Gastrocnemius medialis (tissue), 4 donors: ENCODE results near the gene MTTP. TPM values are rescaled to one million over a fixed set of nuclear protein-coding genes. Genes with fewer than 3 reads are reported as not detected.

Source experiments
- ATAC-seq, 2 donors: fragments of 150-250 bp; one replicate each; pipeline ENCODE4 v1.9.1; 2016
- DNase-seq, 2 donors: peaks; one replicate each; pipeline ENCODE4 v3.0.0-alpha.2; 2019
- H3K27ac ChIP-seq, 4 donors: fragments of 200-600 bp; sonication (generic); 1 replicate in 1 of 4; 2 replicates in 3 of 4; pipeline ENCODE4 v1.5.1; 2016 to 2018; ENCODE audit warnings: mild to moderate bottlenecking in 2 of 4, moderate library complexity in 1 of 4
- H3K27me3 ChIP-seq, 3 donors: fragments of 200-600 bp; sonication (generic) in 2 of 3; 1 replicate in 1 of 3; 2 replicates in 2 of 3; pipeline versions ENCODE4 v1.5.1 to v1.6.0; 2016 to 2019; ENCODE audit warnings: mild to moderate bottlenecking in 1 of 3, moderate library complexity in 1 of 3
- H3K36me3 ChIP-seq, 2 donors: fragments of 200-600 bp; sonication (generic) in 1 of 2; one replicate each; pipeline ENCODE4 v1.5.1; 2017 to 2018
- H3K4me1 ChIP-seq, 2 donors: fragments of 200-600 bp; sonication (generic) in 1 of 2; one replicate each; pipeline ENCODE4 v1.5.1; 2016 to 2017; ENCODE audit warnings: mild to moderate bottlenecking in 2 of 2
- H3K4me3 ChIP-seq, 4 donors: fragments of 200-600 bp; sonication (generic) in 3 of 4; 1 replicate in 1 of 4; 2 replicates in 3 of 4; pipeline ENCODE4 v1.5.1; 2016 to 2019; ENCODE audit warnings: mild to moderate bottlenecking in 2 of 4
- H3K9me3 ChIP-seq, 3 donors: fragments of 200-600 bp; sonication (generic) in 2 of 3; 1 replicate in 1 of 3; 2 replicates in 2 of 3; pipeline ENCODE4 v1.5.1; 2016 to 2019
- POLR2A ChIP-seq, 2 donors: fragments of 450-650 bp; IDR thresholded peaks; one replicate each; pipeline ENCODE4 v1.6.1; 2017; ENCODE audit warnings: antibody characterized with exemption in 2 of 2, mild to moderate bottlenecking in 2 of 2, moderate library complexity in 2 of 2
- in situ Hi-C, 4 donors: fragments of 200-750 bp; cut with MboI; loops; one replicate each; pipeline versions ENCODE4 v1.15.0 to v1.8.0; 2017; ENCODE audit warnings: low sequenced_read_pairs in 4 of 4
- intact Hi-C: fragments of 100-400 bp; cut with DNase I; formaldehyde crosslinking; loops from one replicate; pipeline ENCODE4 v1.15.1; 2023; ENCODE audit warnings: low total_unique reads
- total RNA-seq, 4 donors: library from RNA; depleted of rRNA; stranded (reverse); fragments of >200 nt; gene quantifications; one replicate each; pipeline versions ENCODE4 v1.1.0 to v1.2.3, GENCODE V29; 2016
- TF ChIP-seq, protein P1 (sequence below), 5 experiments: fragments of 450-650 bp in 3 of 5; fragments of 200-600 bp in 2 of 5; sonication (generic) in 2 of 5; IDR thresholded peaks in 4 of 5; conservative IDR thresholded peaks in 1 of 5; 1 replicate in 4 of 5; 2 replicates in 1 of 5; pipeline ENCODE4 v1.5.1; 2016 to 2019; ENCODE audit warnings: antibody characterized with exemption in 5 of 5, mild to moderate bottlenecking in 3 of 5, moderate library complexity in 3 of 5

Gene MTTP
- total RNA-seq, 4 donors from 2014 or later: 0.33 to 0.63 (median 0.59) TPM; not detected in 1

DNA sequence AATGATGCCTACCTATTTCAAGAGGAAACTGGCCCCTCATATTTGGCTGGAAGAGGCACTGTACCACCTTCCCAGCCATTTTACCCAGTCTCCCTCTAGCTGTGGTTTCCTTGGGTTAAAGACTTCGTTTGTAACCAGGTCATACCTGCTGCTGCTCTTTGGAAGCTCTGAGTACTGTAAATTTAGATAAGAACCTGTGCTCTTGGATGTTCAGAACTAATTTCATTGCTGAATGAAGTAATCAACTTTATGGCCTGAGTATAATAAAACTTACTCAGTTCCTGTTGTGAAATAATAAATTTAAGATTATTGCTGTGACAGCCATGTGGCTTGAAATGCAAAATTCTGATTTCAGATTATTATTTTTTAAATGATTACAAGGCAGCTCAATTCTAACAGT is 12.2 kb downstream of the MTTP start:
- no peaks in the 10 kb centered on the region for H3K27me3 ChIP-seq
- in situ Hi-C loops: no loop called here
- H3K27ac ChIP-seq: no peak overlapping the region
- TF ChIP-seq POLR2A (IDR thresholded peaks at IDR 0.05): no peak
- TF ChIP-seq, protein P1, sequence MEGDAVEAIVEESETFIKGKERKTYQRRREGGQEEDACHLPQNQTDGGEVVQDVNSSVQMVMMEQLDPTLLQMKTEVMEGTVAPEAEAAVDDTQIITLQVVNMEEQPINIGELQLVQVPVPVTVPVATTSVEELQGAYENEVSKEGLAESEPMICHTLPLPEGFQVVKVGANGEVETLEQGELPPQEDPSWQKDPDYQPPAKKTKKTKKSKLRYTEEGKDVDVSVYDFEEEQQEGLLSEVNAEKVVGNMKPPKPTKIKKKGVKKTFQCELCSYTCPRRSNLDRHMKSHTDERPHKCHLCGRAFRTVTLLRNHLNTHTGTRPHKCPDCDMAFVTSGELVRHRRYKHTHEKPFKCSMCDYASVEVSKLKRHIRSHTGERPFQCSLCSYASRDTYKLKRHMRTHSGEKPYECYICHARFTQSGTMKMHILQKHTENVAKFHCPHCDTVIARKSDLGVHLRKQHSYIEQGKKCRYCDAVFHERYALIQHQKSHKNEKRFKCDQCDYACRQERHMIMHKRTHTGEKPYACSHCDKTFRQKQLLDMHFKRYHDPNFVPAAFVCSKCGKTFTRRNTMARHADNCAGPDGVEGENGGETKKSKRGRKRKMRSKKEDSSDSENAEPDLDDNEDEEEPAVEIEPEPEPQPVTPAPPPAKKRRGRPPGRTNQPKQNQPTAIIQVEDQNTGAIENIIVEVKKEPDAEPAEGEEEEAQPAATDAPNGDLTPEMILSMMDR (IDR thresholded peaks at IDR 0.05 in 4 of 5, conservative IDR thresholded peaks at IDR 0.05 in 1 of 5): no peak
- H3K4me1 ChIP-seq: peaks cover 8 to 19% of the 10 kb centered on the region in 2 donors
- H3K36me3 ChIP-seq: no peaks in the 10 kb centered on the region
- H3K4me3 ChIP-seq: no peak overlapping the region
- DNase-seq: no peak
- no peaks in the 10 kb centered on the region for H3K9me3 ChIP-seq
- no peak for ATAC-seq
- intact Hi-C loops: no loop called here

DNA sequence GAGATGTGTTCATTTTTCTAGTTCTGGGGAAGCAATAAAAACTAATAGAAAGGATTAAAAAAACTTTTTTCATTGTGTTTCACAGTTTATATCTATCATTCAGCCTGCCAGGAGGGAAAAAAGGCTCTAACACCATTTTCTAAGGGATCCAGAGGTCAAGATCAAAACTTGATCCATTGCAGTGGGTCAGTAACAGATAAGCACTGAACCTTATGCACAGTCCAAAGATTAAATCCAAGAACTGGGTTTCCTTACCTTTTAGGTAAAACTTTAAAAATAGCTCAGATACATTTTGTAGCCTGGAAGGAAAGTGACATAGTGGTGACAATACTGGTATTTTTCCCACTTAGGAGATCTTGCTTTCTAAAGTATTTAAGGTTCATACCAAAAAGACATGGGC is 12.7 kb downstream of the MTTP start:
- Histone ChIP-seq H3K4me3 (no peak overlapping the region), H3K27me3 (no peaks in the 10 kb centered on the region), H3K27ac (no peak overlapping the region), H3K9me3 (no peaks in the 10 kb centered on the region), H3K36me3 (no peaks in the 10 kb centered on the region), H3K4me1 (peaks cover 8 to 19% of the 10 kb centered on the region in 2 donors)
- in situ Hi-C loops (no loop called here), intact Hi-C loops (no loop called here)
- ATAC-seq: no peak
- DNase-seq: no peak
- TF ChIP-seq, protein P1 (IDR thresholded peaks at IDR 0.05 in 4 of 5, conservative IDR thresholded peaks at IDR 0.05 in 1 of 5): no peak
- TF ChIP-seq POLR2A (IDR thresholded peaks at IDR 0.05): no peak

- H3K36me3 ChIP-seq: no peaks in the 10 kb centered on the region
- peaks cover 8 to 19% of the 10 kb centered on the region in 2 donors for H3K4me1 ChIP-seq
- TF ChIP-seq, protein P1 (IDR thresholded peaks at IDR 0.05 in 4 of 5, conservative IDR thresholded peaks at IDR 0.05 in 1 of 5): no peak
- no peak for TF ChIP-seq POLR2A (IDR thresholded peaks at IDR 0.05)
- H3K9me3 ChIP-seq: no peaks in the 10 kb centered on the region
- no peak overlapping the region for H3K4me3 ChIP-seq
- in situ Hi-C loops (no loop called here), intact Hi-C loops (no loop called here)
- H3K27me3 ChIP-seq: no peaks in the 10 kb centered on the region
- DNase-seq (no peak), ATAC-seq (no peak)
- no peak overlapping the region for H3K27ac ChIP-seq
Measured at GRCh38 chr4:99587803-99588202, 13.2 kb downstream of the MTTP start.

GRCh38 chr4:99591757-99592156 is 17.1 kb downstream of the MTTP start:
- DNase-seq: no peak
- Histone ChIP-seq H3K27ac (no peak overlapping the region), H3K4me1 (peaks cover 8 to 18% of the 10 kb centered on the region in 2 donors), H3K27me3 (no peaks in the 10 kb centered on the region), H3K36me3 (no peaks in the 10 kb centered on the region), H3K4me3 (no peak overlapping the region), H3K9me3 (no peaks in the 10 kb centered on the region)
- no peak for ATAC-seq
- intact Hi-C loops (no loop called here), in situ Hi-C loops (no loop called here)
- TF ChIP-seq POLR2A (IDR thresholded peaks at IDR 0.05): no peak
- TF ChIP-seq, protein P1 (IDR thresholded peaks at IDR 0.05 in 4 of 5, conservative IDR thresholded peaks at IDR 0.05 in 1 of 5): no peak
